Naive B cell (primary cell): ENCODE results near the gene SLC2A9. TPM values are rescaled to one million over a fixed set of nuclear protein-coding genes. Genes with fewer than 3 reads are reported as not detected.

ENCODE experiments used
- ATAC-seq, 2 donors: fragments of 150-1000 bp; cut with Tn5 transposase; 2 replicates each; pipeline ENCODE4 v1.10.0; 2021; ENCODE audit warnings: low read depth in 2 of 2, mild to moderate bottlenecking in 2 of 2, moderate library complexity in 2 of 2
- DNase-seq: peaks from one replicate; pipeline ENCODE4 v3.0.0; 2022
- H3K27ac Mint-ChIP-seq, 6 donors: one replicate each; pipeline ENCODE4 v1.8.0; 2020 to 2022; ENCODE audit warnings: mild to moderate bottlenecking in 6 of 6, mixed read lengths in 6 of 6, moderate library complexity in 5 of 6, inconsistent platforms in 2 of 6
- H3K27me3 Mint-ChIP-seq, 3 donors: one replicate each; pipeline ENCODE4 v1.8.0; 2021 to 2022; ENCODE audit warnings: mixed read lengths in 3 of 3, mild to moderate bottlenecking in 1 of 3
- H3K36me3 Mint-ChIP-seq, 2 donors: one replicate each; pipeline ENCODE4 v1.8.0; 2020 to 2022; ENCODE audit warnings: mixed read lengths in 2 of 2, inconsistent platforms in 1 of 2, mild to moderate bottlenecking in 1 of 2
- H3K4me1 Mint-ChIP-seq, 3 donors: one replicate each; pipeline ENCODE4 v1.8.0; 2020 to 2022; ENCODE audit warnings: mixed read lengths in 3 of 3, inconsistent platforms in 1 of 3, mild to moderate bottlenecking in 1 of 3, moderate library complexity in 1 of 3
- H3K4me3 Mint-ChIP-seq, 8 donors: one replicate each; pipeline ENCODE4 v1.8.0; 2020 to 2022; ENCODE audit warnings: mild to moderate bottlenecking in 8 of 8, mixed read lengths in 8 of 8, moderate library complexity in 8 of 8, inconsistent platforms in 2 of 8
- H3K9me3 Mint-ChIP-seq, 7 donors: one replicate each; pipeline ENCODE4 v1.8.0; 2020 to 2022; ENCODE audit warnings: mixed read lengths in 7 of 7, mild to moderate bottlenecking in 5 of 7, inconsistent platforms in 2 of 7, moderate library complexity in 1 of 7
- polyA plus RNA-seq, 6 donors: library from polyadenylated mRNA; unstranded; fragments of 300-500 nt; fragmentation: Illumina TruSeq; gene quantifications; one replicate each; pipeline ENCODE4 v1.2.3, GENCODE V29; 2021; ENCODE audit warnings: low read depth in 6 of 6

Gene SLC2A9
- polyA plus RNA-seq, 6 donors from 2014 or later: 0.52 to 1.4 (median 1.3) TPM; not detected in 1

DNA sequence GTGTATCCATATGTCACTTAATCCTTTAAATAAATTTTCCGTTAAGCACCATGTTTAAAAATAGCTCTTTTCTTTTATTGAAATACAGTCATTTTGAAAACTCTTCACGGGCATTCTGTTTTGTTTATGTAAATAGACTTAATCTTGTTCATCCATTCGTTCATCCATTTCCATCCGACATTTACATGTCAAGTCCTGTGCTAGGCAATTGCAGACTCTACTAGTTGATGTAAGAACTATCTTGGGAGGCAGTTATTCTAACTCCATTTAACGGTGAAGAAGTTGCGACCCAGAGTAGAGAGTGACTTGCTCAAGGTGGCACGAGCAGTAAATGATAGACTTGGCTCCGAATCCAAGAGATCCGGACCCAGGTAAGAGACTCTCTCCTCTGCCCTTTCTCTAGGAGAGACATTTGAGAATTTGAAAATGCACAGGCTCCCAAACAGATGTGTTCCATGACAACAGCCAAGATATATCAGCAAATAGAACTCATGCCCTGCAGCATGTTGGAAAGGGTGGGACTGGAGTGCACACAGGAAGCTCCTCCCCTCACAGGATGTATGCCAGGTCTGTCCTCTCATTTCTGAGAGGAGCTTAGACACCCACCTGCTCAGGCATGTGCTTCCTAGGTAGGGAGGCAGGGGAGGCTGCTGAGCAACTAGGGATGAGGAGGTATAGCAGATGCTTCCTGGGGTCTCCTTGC, 175.4 kb downstream of the SLC2A9 start:
- DNase-seq (no peak), ATAC-seq (no peak)
- peaks cover 0 to 7% of the 10 kb centered on the region in 2 donors for H3K36me3 Mint-ChIP-seq
- H3K9me3 Mint-ChIP-seq: peaks cover 5 to 21% (median 9%) of the 10 kb centered on the region in 7 donors
- H3K27me3 Mint-ChIP-seq: peaks cover 5 to 22% (median 8%) of the 10 kb centered on the region in 3 donors
- no peak overlapping the region for H3K27ac Mint-ChIP-seq
- H3K4me1 Mint-ChIP-seq: no peaks in the 10 kb centered on the region
- H3K4me3 Mint-ChIP-seq: no peak overlapping the region

DNA sequence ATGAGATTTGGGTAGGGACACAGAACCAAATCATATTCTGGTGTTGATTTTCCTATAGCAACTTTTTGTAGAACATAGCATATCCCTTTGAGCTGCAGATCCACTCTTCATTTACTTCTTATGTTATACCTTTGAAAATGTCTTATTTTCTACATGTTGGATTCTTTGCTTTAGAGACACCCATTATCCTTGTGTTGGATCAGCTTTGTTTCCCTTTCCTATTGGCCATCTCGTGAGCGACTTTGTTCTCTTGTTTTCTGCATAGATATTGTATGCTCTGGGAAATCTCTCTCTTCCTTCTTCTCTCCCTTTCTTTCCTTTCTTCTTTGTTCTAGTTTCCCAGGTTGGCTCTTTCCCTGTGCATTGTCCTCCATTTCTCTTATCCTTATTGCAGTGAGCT, 180.2 kb downstream of the SLC2A9 start:
- no peak for DNase-seq
- no peaks in the 10 kb centered on the region for H3K4me1 Mint-ChIP-seq
- H3K27ac Mint-ChIP-seq: no peak overlapping the region
- no peak overlapping the region for H3K4me3 Mint-ChIP-seq
- peaks cover 5 to 44% (median 24%) of the 10 kb centered on the region in 7 donors for H3K9me3 Mint-ChIP-seq
- H3K36me3 Mint-ChIP-seq: peaks cover 0 to 8% of the 10 kb centered on the region in 2 donors
- no peaks in the 10 kb centered on the region for H3K27me3 Mint-ChIP-seq
- no peak for ATAC-seq

DNA sequence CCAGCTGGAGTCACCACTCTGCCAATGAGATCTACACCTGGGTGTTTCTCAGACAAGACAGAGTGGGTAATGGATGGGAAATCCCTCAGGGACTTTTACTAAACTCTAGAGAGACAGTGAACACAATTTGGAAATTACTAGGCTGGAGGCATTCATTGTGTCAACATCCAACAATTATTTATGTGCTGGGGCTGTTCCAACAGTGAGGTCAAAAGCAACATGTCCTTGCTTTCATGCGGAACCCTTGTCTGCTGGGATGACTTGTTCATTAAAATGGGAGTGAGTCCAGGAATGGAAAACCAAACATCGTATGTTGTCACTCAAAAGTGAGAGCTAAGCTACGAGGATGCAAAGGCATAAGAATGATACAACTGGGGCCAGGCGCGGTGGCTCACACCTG, 185.9 kb downstream of the SLC2A9 start:
- Mint-ChIP-seq H3K36me3 (no peaks in the 10 kb centered on the region), H3K27ac (no peak overlapping the region), H3K27me3 (peaks cover 0 to 16% (median 8%) of the 10 kb centered on the region in 3 donors), H3K4me1 (no peaks in the 10 kb centered on the region), H3K9me3 (peaks cover 3 to 18% (median 10%) of the 10 kb centered on the region in 7 donors), H3K4me3 (no peak overlapping the region)
- DNase-seq (no peak), ATAC-seq (no peak)

GRCh38 chr4:9833421-9833820, 187.9 kb downstream of the SLC2A9 start:
- peaks cover under 1 to 10% (median 3%) of the 10 kb centered on the region in 7 donors for H3K9me3 Mint-ChIP-seq
- peak overlapping the region in 1 of 6 donors; percentile 11 for H3K27ac Mint-ChIP-seq
- ATAC-seq (no peak), DNase-seq (no peak)
- peaks cover 0 to 16% (median 14%) of the 10 kb centered on the region in 3 donors for H3K27me3 Mint-ChIP-seq
- H3K4me3 Mint-ChIP-seq: no peak overlapping the region
- H3K4me1 Mint-ChIP-seq: no peaks in the 10 kb centered on the region
- H3K36me3 Mint-ChIP-seq: no peaks in the 10 kb centered on the region

- H3K4me3 Mint-ChIP-seq: peak overlapping the region in 1 of 8 donors; percentile 69
- peaks cover 0 to 7% (median 0%) of the 10 kb centered on the region in 7 donors for H3K9me3 Mint-ChIP-seq
- no peak for ATAC-seq
- peaks cover 0 to 16% (median 14%) of the 10 kb centered on the region in 3 donors for H3K27me3 Mint-ChIP-seq
- no peaks in the 10 kb centered on the region for H3K4me1 Mint-ChIP-seq
- H3K36me3 Mint-ChIP-seq: no peaks in the 10 kb centered on the region
- no peak for DNase-seq
- H3K27ac Mint-ChIP-seq: no peak overlapping the region
Observed at GRCh38 chr4:9832640-9833039, 188.7 kb downstream of the SLC2A9 start.

- H3K9me3 Mint-ChIP-seq: peaks cover 0 to 3% (median 0%) of the 10 kb centered on the region in 7 donors
- no peaks in the 10 kb centered on the region for H3K36me3 Mint-ChIP-seq
- ATAC-seq (no peak), DNase-seq (no peak)
- no peaks in the 10 kb centered on the region for H3K4me1 Mint-ChIP-seq
- H3K27me3 Mint-ChIP-seq: peaks cover 10 to 28% (median 20%) of the 10 kb centered on the region in 3 donors
- H3K4me3 Mint-ChIP-seq: no peak overlapping the region
- H3K27ac Mint-ChIP-seq: no peak overlapping the region
Observed at GRCh38 chr4:9826551-9826950, 194.7 kb downstream of the SLC2A9 start.

GRCh38 chr4:9825049-9825448, 196.2 kb downstream of the SLC2A9 start:
- DNase-seq: no peak

GRCh38 chr4:9820343-9820742, 201.0 kb downstream of the SLC2A9 start:
- Mint-ChIP-seq H3K36me3 (no peaks in the 10 kb centered on the region), H3K4me3 (no peak overlapping the region), H3K9me3 (peaks cover 0 to 8% (median 3%) of the 10 kb centered on the region in 7 donors), H3K27ac (no peak overlapping the region), H3K27me3 (peaks cover 6 to 23% (median 9%) of the 10 kb centered on the region in 3 donors), H3K4me1 (no peaks in the 10 kb centered on the region)
- DNase-seq (no peak), ATAC-seq (no peak)

More at GRCh38 chr4:9825049-9825448, 196.2 kb downstream of the SLC2A9 start:
- no peak overlapping the region for H3K27ac Mint-ChIP-seq
- no peak for ATAC-seq
- H3K27me3 Mint-ChIP-seq: peaks cover 10 to 28% (median 21%) of the 10 kb centered on the region in 3 donors
- H3K9me3 Mint-ChIP-seq: no peaks in the 10 kb centered on the region
- H3K4me3 Mint-ChIP-seq: no peak overlapping the region
- no peaks in the 10 kb centered on the region for H3K4me1 Mint-ChIP-seq
- no peaks in the 10 kb centered on the region for H3K36me3 Mint-ChIP-seq

DNA sequence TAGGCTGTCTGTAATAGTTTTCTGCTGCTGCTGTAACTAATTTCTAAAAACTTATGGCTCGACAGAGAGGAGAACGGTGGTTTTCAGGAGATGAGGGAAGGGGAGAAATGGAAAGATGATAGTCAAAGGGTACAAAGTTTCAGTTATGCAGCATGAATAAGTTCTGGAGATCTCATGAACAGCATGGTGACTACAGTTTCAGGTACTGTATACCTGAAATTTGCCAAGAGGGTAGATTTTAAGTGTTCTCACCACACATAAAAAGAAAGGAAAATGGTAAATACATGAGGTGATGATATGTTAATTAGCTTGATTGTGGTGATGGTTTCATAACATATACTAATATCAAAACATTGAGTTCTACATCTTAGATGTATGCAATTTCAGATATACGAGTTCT, 205.0 kb downstream of the SLC2A9 start:
- DNase-seq (no peak), ATAC-seq (no peak)
- Mint-ChIP-seq H3K27me3 (peaks cover 0 to 10% (median 4%) of the 10 kb centered on the region in 3 donors), H3K4me1 (no peaks in the 10 kb centered on the region), H3K9me3 (peaks cover 0 to 8% (median 3%) of the 10 kb centered on the region in 7 donors), H3K27ac (no peak overlapping the region), H3K36me3 (no peaks in the 10 kb centered on the region), H3K4me3 (no peak overlapping the region)

GRCh38 chr4:9812501-9813340, 208.6 kb downstream of the SLC2A9 start:
- no peaks in the 10 kb centered on the region for H3K4me1 Mint-ChIP-seq
- no peak overlapping the region for H3K27ac Mint-ChIP-seq
- peaks cover 0 to 3% (median 0%) of the 10 kb centered on the region in 7 donors for H3K9me3 Mint-ChIP-seq
- no peaks in the 10 kb centered on the region for H3K36me3 Mint-ChIP-seq
- DNase-seq (no peak), ATAC-seq (no peak)
- peaks cover 0 to 15% (median 11%) of the 10 kb centered on the region in 3 donors for H3K27me3 Mint-ChIP-seq
- H3K4me3 Mint-ChIP-seq: no peak overlapping the region

DNA sequence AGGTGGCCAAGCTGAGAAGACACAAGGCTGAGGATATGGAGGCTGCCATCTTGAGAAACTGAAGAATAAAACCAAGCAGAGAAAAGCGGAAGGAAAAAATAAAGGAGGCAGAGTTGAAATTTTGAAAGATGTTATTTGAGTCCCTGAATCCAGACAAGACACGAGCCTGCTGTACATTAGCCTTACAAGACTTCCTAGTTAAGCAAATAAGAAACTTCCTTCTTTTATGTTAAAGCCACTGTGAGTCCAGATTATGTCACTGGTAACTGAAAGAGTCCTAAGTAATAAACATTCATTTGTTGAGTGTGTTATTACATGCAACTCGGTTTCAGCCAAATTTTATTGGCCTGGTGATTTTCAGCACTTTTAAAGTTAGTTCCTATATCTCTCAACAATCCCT, 209.5 kb downstream of the SLC2A9 start:
- Mint-ChIP-seq H3K4me3 (no peak overlapping the region), H3K4me1 (no peaks in the 10 kb centered on the region), H3K36me3 (no peaks in the 10 kb centered on the region), H3K9me3 (peaks cover 0 to 3% (median 0%) of the 10 kb centered on the region in 7 donors), H3K27ac (no peak overlapping the region), H3K27me3 (peaks cover 0 to 15% (median 8%) of the 10 kb centered on the region in 3 donors)
- no peak for ATAC-seq
- no peak for DNase-seq

DNA sequence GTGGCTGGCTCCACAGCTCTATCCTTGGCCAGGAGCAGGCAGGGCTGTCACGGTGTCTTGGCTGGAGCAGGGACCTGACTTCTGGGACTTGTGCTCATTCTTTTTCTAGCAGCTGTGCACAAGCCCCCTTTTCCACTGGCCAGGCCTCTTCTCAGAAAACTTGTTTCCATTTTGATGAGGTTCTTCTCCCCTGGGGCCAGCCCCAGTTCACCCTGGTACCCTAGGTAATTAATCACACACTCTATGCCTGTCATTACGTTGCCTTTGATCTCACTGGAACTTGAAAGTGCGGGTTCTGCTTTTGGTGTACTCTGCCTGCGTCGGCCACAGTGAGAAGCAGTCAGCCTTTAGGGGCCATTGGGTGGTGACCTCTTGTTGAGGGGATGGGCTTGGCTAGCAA, 213.2 kb downstream of the SLC2A9 start:
- H3K36me3 Mint-ChIP-seq: no peaks in the 10 kb centered on the region
- no peaks in the 10 kb centered on the region for H3K4me1 Mint-ChIP-seq
- H3K27me3 Mint-ChIP-seq: peaks cover 2 to 28% (median 3%) of the 10 kb centered on the region in 3 donors
- H3K4me3 Mint-ChIP-seq: no peak overlapping the region
- H3K27ac Mint-ChIP-seq: no peak overlapping the region
- ATAC-seq (no peak), DNase-seq (no peak)
- H3K9me3 Mint-ChIP-seq: no peaks in the 10 kb centered on the region

DNA sequence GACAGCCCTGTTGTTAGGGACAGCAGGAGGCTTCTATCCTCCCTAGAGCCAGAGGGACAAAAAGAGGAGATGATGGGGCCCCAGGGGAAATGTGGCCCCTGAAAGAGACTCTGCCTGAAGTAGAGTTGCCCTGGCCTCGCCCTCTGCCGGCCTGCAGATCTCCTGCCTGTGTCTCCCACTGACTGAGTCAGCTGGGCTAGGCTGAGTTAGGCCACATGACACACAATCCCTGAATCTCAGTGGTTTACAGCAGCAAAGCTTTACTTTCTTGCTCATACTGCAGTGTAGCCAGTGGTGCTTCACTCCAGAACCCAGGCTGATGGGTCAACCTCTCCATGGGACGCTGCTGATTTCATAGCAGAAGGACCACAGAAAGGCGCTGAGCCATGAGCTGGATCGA, 216.4 kb downstream of the SLC2A9 start:
- H3K4me1 Mint-ChIP-seq: no peaks in the 10 kb centered on the region
- H3K9me3 Mint-ChIP-seq: no peaks in the 10 kb centered on the region
- H3K27me3 Mint-ChIP-seq: peaks cover 2 to 17% (median 14%) of the 10 kb centered on the region in 3 donors
- no peak overlapping the region for H3K27ac Mint-ChIP-seq
- no peaks in the 10 kb centered on the region for H3K36me3 Mint-ChIP-seq
- DNase-seq (no peak), ATAC-seq (no peak)
- H3K4me3 Mint-ChIP-seq: peak overlapping the region in 1 of 8 donors; percentile 53
